ENCODE results near the gene ITGB1BP1.

Gene ITGB1BP1

GRCh38 chr2:9375857-9376428, 47.4 kb downstream of the ITGB1BP1 start:
- DNase-seq, result no peak

- DNase-seq, result no peak
Measured at GRCh38 chr2:9374071-9374730, 49.1 kb downstream of the ITGB1BP1 start.

- DNase-seq, result no peak
Measured at GRCh38 chr2:9373476-9373875, 49.9 kb downstream of the ITGB1BP1 start.

GRCh38 chr2:9373047-9373446, 50.3 kb downstream of the ITGB1BP1 start:
- no peak for DNase-seq

- no peak for DNase-seq
Measured at GRCh38 chr2:9370746-9371145, 52.6 kb downstream of the ITGB1BP1 start.

GRCh38 chr2:9366026-9366425, 57.3 kb downstream of the ITGB1BP1 start:
- no peak for DNase-seq

GRCh38 chr2:9365498-9366019, 57.8 kb downstream of the ITGB1BP1 start:
- no peak for DNase-seq

GRCh38 chr2:9364791-9365497, 58.4 kb downstream of the ITGB1BP1 start:
- no peak for DNase-seq

- no peak for DNase-seq
Measured at GRCh38 chr2:9364373-9364772, 59.0 kb downstream of the ITGB1BP1 start.

- DNase-seq, result no peak
Measured at GRCh38 chr2:9360701-9361100, 62.6 kb downstream of the ITGB1BP1 start.

- DNase-seq, result no peak
Measured at GRCh38 chr2:9360110-9360509, 63.2 kb downstream of the ITGB1BP1 start.

- no peak for DNase-seq
Measured at GRCh38 chr2:9359463-9359862, 63.9 kb downstream of the ITGB1BP1 start.

- no peak for DNase-seq
Measured at GRCh38 chr2:9358846-9359245, 64.5 kb downstream of the ITGB1BP1 start.

- DNase-seq, result no peak
Measured at GRCh38 chr2:9356261-9356660, 67.1 kb downstream of the ITGB1BP1 start.

- no peak for DNase-seq
Measured at GRCh38 chr2:9355716-9356115, 67.6 kb downstream of the ITGB1BP1 start.

GRCh38 chr2:9355270-9355669, 68.1 kb downstream of the ITGB1BP1 start:
- DNase-seq, result no peak

GRCh38 chr2:9354318-9354717, 69.0 kb downstream of the ITGB1BP1 start:
- no peak for DNase-seq
